ENCODE results near the gene SNRPD3.

Gene SNRPD3

DNA sequence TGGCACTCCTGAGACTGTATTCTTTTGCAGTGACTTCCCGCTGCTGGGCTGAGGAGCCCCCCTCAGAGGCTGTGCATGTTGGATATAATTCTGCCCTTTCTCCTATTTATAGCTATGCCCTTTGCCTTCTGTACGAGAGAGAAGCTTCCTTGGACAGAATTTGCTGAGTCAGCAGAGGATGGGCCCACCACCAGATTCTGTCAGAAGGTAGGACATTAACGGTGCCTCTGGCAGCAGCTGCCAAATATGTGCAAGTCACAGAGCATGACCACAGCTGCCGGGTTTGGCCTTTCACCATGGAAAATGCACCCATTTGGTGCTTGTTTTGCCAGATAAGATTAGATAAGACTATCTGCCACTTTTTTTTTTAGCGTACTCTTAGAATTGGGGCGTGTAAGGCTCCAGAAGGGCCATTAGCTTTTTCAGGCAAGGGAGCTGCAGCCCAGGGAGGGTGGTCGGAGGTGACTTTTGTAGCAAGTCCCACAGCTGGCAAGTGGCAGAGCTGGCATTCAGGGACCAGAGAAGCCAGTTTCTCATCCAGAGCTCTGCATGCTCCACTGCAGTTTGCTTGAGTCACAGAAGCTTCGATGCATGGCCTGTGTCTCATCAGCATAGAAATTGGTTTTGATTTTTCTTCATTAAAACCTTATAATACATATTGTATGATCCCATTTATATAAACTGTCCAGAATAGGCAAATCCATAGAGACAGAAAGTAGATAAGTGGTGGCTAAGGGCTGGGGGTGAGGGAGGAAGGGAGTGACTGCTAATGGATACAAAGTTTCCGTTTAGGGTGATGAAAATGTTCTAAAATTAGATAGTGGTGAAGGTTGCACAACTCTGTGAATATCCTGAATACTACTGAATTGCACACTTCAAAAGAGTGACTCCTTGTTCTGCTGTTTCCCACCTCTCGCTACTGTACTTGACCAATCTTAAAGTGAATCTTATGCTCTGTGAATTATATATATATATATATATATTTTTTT, 44.9 kb upstream of the SNRPD3 start:
- Histone ChIP-seq H3K14ac (ENCODE audit: low read length) (no peak overlapping the region), H4K8ac (ENCODE audit: low read depth, low read length) (no peak overlapping the region), H2AFZ (ENCODE audit: low read length) (no peak overlapping the region), H3K4me3 (ENCODE audit: low read length in 2 of 2) (no peak overlapping the region), H2BK15ac (ENCODE audit: low read length) (no peak overlapping the region), H3K4me1 (ENCODE audit: control insufficient read depth in 2 of 2, insufficient read depth in 1 of 2, low read depth in 1 of 2, low read length in 2 of 2) (peaks cover 0 to 2% of the 10 kb centered on the region in 2 donors), H3K9ac (ENCODE audit: low read depth, low read length, poor library complexity) (no peak overlapping the region), H3K79me1 (ENCODE audit: low read depth, low read length) (no peaks in the 10 kb centered on the region), H3K18ac (ENCODE audit: low read length) (no peak overlapping the region), H2BK12ac (ENCODE audit: low read length) (no peak overlapping the region), H2BK120ac (ENCODE audit: low read depth, low read length) (no peak overlapping the region), H3K9me3 (replicated peaks in 1 of 2; ENCODE audit: control insufficient read depth in 2 of 2, insufficient read depth in 1 of 2, low read depth in 1 of 2, low read length in 2 of 2) (no peaks in the 10 kb centered on the region), H2BK5ac (ENCODE audit: low read length) (no peak overlapping the region), H2AK5ac (ENCODE audit: low read depth, low read length) (no peak overlapping the region), H3K23ac (ENCODE audit: low read depth, low read length, poor library complexity) (no peak overlapping the region), H3K36me3 (replicated peaks in 1 of 2; ENCODE audit: control insufficient read depth in 2 of 2, insufficient read depth in 2 of 2, low read length in 2 of 2) (no peaks in the 10 kb centered on the region), H3K27me3 (ENCODE audit: control insufficient read depth in 3 of 3, insufficient read depth in 3 of 3, low read depth in 1 of 3, low read length in 3 of 3) (peaks cover 0 to 6% (median 0%) of the 10 kb centered on the region in 3 experiments), H3K27ac (replicated peaks; ENCODE audit: low read length) (no peak overlapping the region), H4K91ac (ENCODE audit: low read depth, low read length, poor library complexity) (no peak overlapping the region), H3K4me2 (ENCODE audit: insufficient read depth, low read length, poor library complexity, severe bottlenecking) (no peak overlapping the region), H3K4ac (ENCODE audit: low read length) (no peak overlapping the region)
- DNase-seq (ENCODE audit: low spot score) = no peak
- WGBS, 2 donors (ENCODE audit: extremely low coverage in 2 of 2, insufficient read length in 2 of 2, insufficient replicate concordance in 1 of 2) = no CpG with 5 or more reads among the region's 10 CpGs

- Histone ChIP-seq H2BK5ac (ENCODE audit: low read length) (no peak overlapping the region), H3K4me1 (ENCODE audit: control insufficient read depth in 2 of 2, insufficient read depth in 1 of 2, low read depth in 1 of 2, low read length in 2 of 2) (peaks cover 0 to 2% of the 10 kb centered on the region in 2 donors), H2BK120ac (ENCODE audit: low read depth, low read length) (no peak overlapping the region), H3K27me3 (ENCODE audit: control insufficient read depth in 3 of 3, insufficient read depth in 3 of 3, low read depth in 1 of 3, low read length in 3 of 3) (peaks cover 0 to 7% (median 0%) of the 10 kb centered on the region in 3 experiments), H3K14ac (ENCODE audit: low read length) (no peak overlapping the region), H2BK15ac (ENCODE audit: low read length) (no peak overlapping the region), H2AK5ac (ENCODE audit: low read depth, low read length) (no peak overlapping the region), H3K4me3 (ENCODE audit: low read length in 2 of 2) (no peak overlapping the region), H3K9ac (ENCODE audit: low read depth, low read length, poor library complexity) (no peak overlapping the region), H3K27ac (replicated peaks; ENCODE audit: low read length) (no peak overlapping the region), H2AFZ (ENCODE audit: low read length) (no peak overlapping the region), H3K4ac (ENCODE audit: low read length) (no peak overlapping the region), H3K18ac (ENCODE audit: low read length) (no peak overlapping the region), H3K4me2 (ENCODE audit: insufficient read depth, low read length, poor library complexity, severe bottlenecking) (no peak overlapping the region), H2BK12ac (ENCODE audit: low read length) (no peak overlapping the region), H3K36me3 (replicated peaks in 1 of 2; ENCODE audit: control insufficient read depth in 2 of 2, insufficient read depth in 2 of 2, low read length in 2 of 2) (no peaks in the 10 kb centered on the region), H3K23ac (ENCODE audit: low read depth, low read length, poor library complexity) (no peak overlapping the region), H4K8ac (ENCODE audit: low read depth, low read length) (no peak overlapping the region), H3K9me3 (replicated peaks in 1 of 2; ENCODE audit: control insufficient read depth in 2 of 2, insufficient read depth in 1 of 2, low read depth in 1 of 2, low read length in 2 of 2) (no peaks in the 10 kb centered on the region), H3K79me1 (ENCODE audit: low read depth, low read length) (no peaks in the 10 kb centered on the region), H4K91ac (ENCODE audit: low read depth, low read length, poor library complexity) (no peak overlapping the region)
- WGBS, 2 donors (ENCODE audit: extremely low coverage in 2 of 2, insufficient read length in 2 of 2, insufficient replicate concordance in 1 of 2) = no CpG with 5 or more reads among the region's 3 CpGs
- DNase-seq (ENCODE audit: low spot score) = no peak
Observed at GRCh38 chr22:24512043-24512442, 43.8 kb upstream of the SNRPD3 start.

GRCh38 chr22:24513378-24514240, 42.2 kb upstream of the SNRPD3 start:
- Histone ChIP-seq H3K4me3 (ENCODE audit: low read length in 2 of 2) (no peak overlapping the region), H3K14ac (ENCODE audit: low read length) (no peak overlapping the region), H3K4ac (ENCODE audit: low read length) (no peak overlapping the region), H2AFZ (ENCODE audit: low read length) (no peak overlapping the region), H3K18ac (ENCODE audit: low read length) (no peak overlapping the region), H3K27me3 (ENCODE audit: control insufficient read depth in 3 of 3, insufficient read depth in 3 of 3, low read depth in 1 of 3, low read length in 3 of 3) (peaks cover 0 to 20% (median 0%) of the 10 kb centered on the region in 3 experiments), H2BK5ac (ENCODE audit: low read length) (no peak overlapping the region), H2BK120ac (ENCODE audit: low read depth, low read length) (no peak overlapping the region), H3K4me2 (ENCODE audit: insufficient read depth, low read length, poor library complexity, severe bottlenecking) (no peak overlapping the region), H2BK15ac (ENCODE audit: low read length) (no peak overlapping the region), H3K9me3 (replicated peaks in 1 of 2; ENCODE audit: control insufficient read depth in 2 of 2, insufficient read depth in 1 of 2, low read depth in 1 of 2, low read length in 2 of 2) (no peaks in the 10 kb centered on the region), H3K23ac (ENCODE audit: low read depth, low read length, poor library complexity) (no peak overlapping the region), H4K91ac (ENCODE audit: low read depth, low read length, poor library complexity) (no peak overlapping the region), H3K9ac (ENCODE audit: low read depth, low read length, poor library complexity) (no peak overlapping the region), H3K27ac (replicated peaks; ENCODE audit: low read length) (no peak overlapping the region), H3K4me1 (ENCODE audit: control insufficient read depth in 2 of 2, insufficient read depth in 1 of 2, low read depth in 1 of 2, low read length in 2 of 2) (no peaks in the 10 kb centered on the region), H3K79me1 (ENCODE audit: low read depth, low read length) (no peaks in the 10 kb centered on the region), H2AK5ac (ENCODE audit: low read depth, low read length) (no peak overlapping the region), H2BK12ac (ENCODE audit: low read length) (no peak overlapping the region), H3K36me3 (replicated peaks in 1 of 2; ENCODE audit: control insufficient read depth in 2 of 2, insufficient read depth in 2 of 2, low read length in 2 of 2) (no peaks in the 10 kb centered on the region), H4K8ac (ENCODE audit: low read depth, low read length) (no peak overlapping the region)
- no peak for DNase-seq (ENCODE audit: low spot score)
- no CpG with 5 or more reads among the region's 9 CpGs for WGBS, 2 donors (ENCODE audit: extremely low coverage in 2 of 2, insufficient read length in 2 of 2, insufficient replicate concordance in 1 of 2)
